Heart left ventricle (tissue), 16 donors: ENCODE data around the gene SCG3. TPM values are rescaled to one million over a fixed set of nuclear protein-coding genes. Genes with fewer than 3 reads are reported as not detected.

ENCODE experiments used
- ATAC-seq, 4 donors: fragments of 200-7000 bp; cut with Tn5 transposase; one replicate each; pipeline ENCODE4 v1.9.1; 2020 to 2022; ENCODE audit warnings: moderate library complexity in 4 of 4, mild to moderate bottlenecking in 3 of 4, moderate number of reproducible peaks in 1 of 4
- DNase-seq, 5 donors: peaks; one replicate each; pipeline ENCODE4 v3.0.0-alpha.2; 2020
- H3K27ac ChIP-seq, 12 donors: fragments of 200-600 bp; sonication (generic) in 4 of 12; one replicate each; pipeline versions ENCODE4 v1.5.0 to v1.8.0; 2016 to 2022; ENCODE audit warnings: mild to moderate bottlenecking in 2 of 12
- H3K27me3 ChIP-seq, 9 donors: fragments of 200-600 bp; sonication (generic) in 2 of 9; one replicate each; pipeline versions ENCODE4 v1.5.1 to v1.8.0; 2016 to 2022; ENCODE audit warnings: mild to moderate bottlenecking in 3 of 9
- H3K36me3 ChIP-seq, 9 donors: fragments of 200-600 bp; sonication (generic) in 2 of 9; one replicate each; pipeline versions ENCODE4 v1.5.0 to v1.8.0; 2018 to 2022; ENCODE audit warnings: mild to moderate bottlenecking in 2 of 9
- H3K4me1 ChIP-seq, 12 donors: fragments of 200-600 bp; sonication (generic) in 4 of 12; one replicate each; pipeline versions ENCODE4 v1.5.0 to v1.8.0; 2016 to 2022; ENCODE audit warnings: mild to moderate bottlenecking in 3 of 12
- H3K4me3 ChIP-seq, 12 donors: fragments of 200-600 bp; sonication (generic) in 4 of 12; one replicate each; pipeline versions ENCODE4 v1.5.0 to v1.8.0; 2017 to 2022; ENCODE audit warnings: mild to moderate bottlenecking in 9 of 12, moderate library complexity in 4 of 12
- H3K9me3 ChIP-seq, 12 donors: fragments of 200-600 bp; sonication (generic) in 4 of 12; one replicate each; pipeline versions ENCODE4 v1.5.0 to v1.8.0; 2016 to 2022; ENCODE audit warnings: mild to moderate bottlenecking in 1 of 12
- CTCF ChIP-seq, 12 donors: fragments of 200-600 bp; sonication (generic) in 4 of 12; IDR thresholded peaks; one replicate each; pipeline versions ENCODE4 v1.5.0 to v1.8.0; 2018 to 2022; ENCODE audit warnings: antibody characterized with exemption in 12 of 12, mild to moderate bottlenecking in 5 of 12
- POLR2A ChIP-seq, 2 donors: fragments of 450-650 bp; IDR thresholded peaks; one replicate each; pipeline ENCODE4 v1.6.1; 2017; ENCODE audit warnings: antibody characterized with exemption in 2 of 2, mild to moderate bottlenecking in 2 of 2, moderate library complexity in 2 of 2
- WGBS, 4 donors: extraction: QIAGEN DNeasy Blood & Tissue Kit in 2 of 4; methylation state at CpG; one replicate each; pipeline versions ENCODE4 v1.1.5 to v1.1.7; 2013 to 2018; 5-methylcytosine and 5-hydroxymethylcytosine counted together
- intact Hi-C, 10 donors: fragments of 100-400 bp; cut with DNase I; formaldehyde crosslinking; loops; one replicate each; pipeline versions ENCODE4 v1.11.1 to v1.14.2; 2022
- polyA plus RNA-seq, 2 donors: library from polyadenylated mRNA; stranded (reverse); fragments of 200-250 nt; gene quantifications; one replicate each; pipeline ENCODE4 v1.2.3, GENCODE V29; 2013
- total RNA-seq, 9 donors: library from RNA; depleted of rRNA in 2 of 9; stranded (reverse); fragments of >200 nt in 2 of 9; fragmentation: NEBNext Ultra II Directional in 3 of 9; extraction: Animal tissue kit (Norgen Biotek cat#: 25700) in 3 of 9; gene quantifications; one replicate each; pipeline versions ENCODE4 v1.1.0 to v1.2.4, GENCODE V29; 2016 to 2023
- donor health status: ischemic (EF 13 %, LVEDD 7.1; RV severe dilation, severe dysfunction).
- donor health status: healthy with polysubstance abuse.
- donor health status: DM: no; HTN: yes; CAD: no.
- donor health status: DM: no; HTN: no; CAD: no.
- donor health status: ischemic (EF 25% LVEDD 6.9; RV normal size, moderate dysfunction).
- donor health status: ischemic (EF 25% LVEDD 5.7; RV mildly dilated, moderate dysfunction).
- donor health status: healthy.
- donor health status: DM: yes; HTN: yes; CAD: no.
- donor health status: ischemic (EF 35%, LVEDD 5.7; RV mildly dilated, moderate dysfunction).
- donor health status: nonischemic (EF 11% LVEDD 7.7; RV severe dilation, severe dysfunction).
- donor health status: DM: yes; HTN: yes; CAD: no.
- donor health status: PGD.
- donor health status: ischemic (EF 29% LVEDD 5.4; RV normal size, mild dysfunction).
- donor health status: nonischemic (EF 23%, LVEDD 6.1; RV moderate dilation, normal function).

Gene SCG3
- total and polyA plus RNA-seq, 11 donors: 0.04 to 0.11 (median 0.10) TPM; not detected in 8

GRCh38 chr15:51658664-51659063, 22.6 kb upstream of the SCG3 start:
- 85 to 94% (median 86%) methylated on average over 3 of the region's 3 CpGs for WGBS, 4 donors
- TF ChIP-seq POLR2A (IDR thresholded peaks at IDR 0.05): no peak
- TF ChIP-seq CTCF (IDR thresholded peaks at IDR 0.05): no peak
- no peaks in the 10 kb centered on the region for H3K4me1 ChIP-seq
- no peak overlapping the region for H3K27ac ChIP-seq
- H3K4me3 ChIP-seq: no peak overlapping the region
- no peak for ATAC-seq
- intact Hi-C loops: loop anchor here in 1 of 10 donors (10.0 kb wide), 1 partner anchor 416 kb away; no protein-coding TSS in a partner anchor
- H3K27me3 ChIP-seq: no peaks in the 10 kb centered on the region
- no peak for DNase-seq
- no peaks in the 10 kb centered on the region for H3K36me3 ChIP-seq
- no peaks in the 10 kb centered on the region for H3K9me3 ChIP-seq

GRCh38 chr15:51661072-51661471, 20.2 kb upstream of the SCG3 start:
- TF ChIP-seq POLR2A (IDR thresholded peaks at IDR 0.05) (no peak), CTCF (IDR thresholded peaks at IDR 0.05) (no peak)
- intact Hi-C loops: no loop called here
- Histone ChIP-seq H3K9me3 (no peaks in the 10 kb centered on the region), H3K36me3 (no peaks in the 10 kb centered on the region), H3K4me1 (no peaks in the 10 kb centered on the region), H3K4me3 (no peak overlapping the region), H3K27ac (no peak overlapping the region), H3K27me3 (peaks cover 0 to 2% (median 0%) of the 10 kb centered on the region in 9 donors)
- ATAC-seq: no peak
- 82 to 85% (median 83%) methylated on average over 2 of the region's 2 CpGs for WGBS, 4 donors
- DNase-seq: no peak

- TF ChIP-seq CTCF (IDR thresholded peaks at IDR 0.05) (no peak), POLR2A (IDR thresholded peaks at IDR 0.05) (no peak)
- no peak for ATAC-seq
- WGBS, 4 donors: 43 to 63% (median 48%) methylated on average over 6 of the region's 6 CpGs
- Histone ChIP-seq H3K27ac (no peak overlapping the region), H3K4me1 (no peaks in the 10 kb centered on the region), H3K36me3 (no peaks in the 10 kb centered on the region), H3K4me3 (no peak overlapping the region), H3K27me3 (peaks cover 0 to 27% (median 0%) of the 10 kb centered on the region in 9 donors), H3K9me3 (no peaks in the 10 kb centered on the region)
- intact Hi-C loops: no loop called here
- no peak for DNase-seq
These were observed 13.8 kb upstream of the SCG3 start for GRCh38 chr15:51667478-51667877.

GRCh38 chr15:51668446-51668845, 12.9 kb upstream of the SCG3 start:
- Histone ChIP-seq H3K27ac (no peak overlapping the region), H3K9me3 (no peaks in the 10 kb centered on the region), H3K4me1 (no peaks in the 10 kb centered on the region), H3K36me3 (no peaks in the 10 kb centered on the region), H3K27me3 (peaks cover 0 to 27% (median 0%) of the 10 kb centered on the region in 9 donors), H3K4me3 (no peak overlapping the region)
- intact Hi-C loops: no loop called here
- no peak for ATAC-seq
- no peak for DNase-seq
- TF ChIP-seq POLR2A (IDR thresholded peaks at IDR 0.05): no peak
- no peak for TF ChIP-seq CTCF (IDR thresholded peaks at IDR 0.05)
- 74 to 78% (median 77%) methylated on average over 5 of the region's 5 CpGs for WGBS, 4 donors
